HG02763 (cell line): ENCODE measurements around the gene WASHC2A.
"Not testable (repeated sequence)": the region's sequence is repeated elsewhere in the genome, so short reads cannot be mapped to it uniquely, and the experiment has no call there.

Experiments used
- ATAC-seq: cut with Tn5 transposase; IDR thresholded peaks from one replicate; pipeline ENCODE4 v1.9.1; 2021; ENCODE audit warnings: mild to moderate bottlenecking, moderate library complexity; ENCODE audit not compliant: unreplicated experiment

WASHC2A gene

GRCh38 chr10:50067546-50068351 lies at the start of gene WASHC2A:
Gene WASHC2A, plus strand, starts transcription at chr10:50067954. Its CDS starts 52 bp downstream, at chr10:50068006.
- ATAC-seq = peak; percentile 93

- not testable (repeated sequence) for ATAC-seq
Measured at GRCh38 chr10:50019279-50019678, 48.5 kb upstream of the WASHC2A start.

GRCh38 chr10:50020451-50021024 lies 47.2 kb upstream of the WASHC2A start:
- not testable (repeated sequence) for ATAC-seq

- ATAC-seq = no peak
Measured at GRCh38 chr10:50021646-50022045, 46.1 kb upstream of the WASHC2A start.

GRCh38 chr10:50024716-50025383 lies 42.9 kb upstream of the WASHC2A start:
- not testable (repeated sequence) for ATAC-seq

- ATAC-seq = no peak
Measured at GRCh38 chr10:50025627-50026026, 42.1 kb upstream of the WASHC2A start.

- no peak for ATAC-seq
Measured at GRCh38 chr10:50027195-50027594, 40.6 kb upstream of the WASHC2A start.

GRCh38 chr10:50033481-50033880 lies 34.3 kb upstream of the WASHC2A start:
- no peak for ATAC-seq

- ATAC-seq = not testable (repeated sequence)
Measured at GRCh38 chr10:50035337-50035736, 32.4 kb upstream of the WASHC2A start.

- ATAC-seq = no peak
Measured at GRCh38 chr10:50044941-50045664, 22.7 kb upstream of the WASHC2A start.

GRCh38 chr10:50046457-50046856 lies 21.3 kb upstream of the WASHC2A start:
- not testable (repeated sequence) for ATAC-seq

- not testable (repeated sequence) for ATAC-seq
Measured at GRCh38 chr10:50047594-50047993, 20.2 kb upstream of the WASHC2A start.

- peak; percentile 54 for ATAC-seq
Measured at GRCh38 chr10:50051995-50052660, 15.6 kb upstream of the WASHC2A start.

- ATAC-seq = not testable (repeated sequence)
Measured at GRCh38 chr10:50052778-50053376, 14.9 kb upstream of the WASHC2A start.

- not testable (repeated sequence) for ATAC-seq
Measured at GRCh38 chr10:50055494-50056292, 12.1 kb upstream of the WASHC2A start.

GRCh38 chr10:50056654-50057053 lies 11.1 kb upstream of the WASHC2A start:
- ATAC-seq = not testable (repeated sequence)

GRCh38 chr10:50058727-50059126 lies 9.0 kb upstream of the WASHC2A start:
- not testable (repeated sequence) for ATAC-seq

GRCh38 chr10:50059946-50060345 lies 7.8 kb upstream of the WASHC2A start:
- not testable (repeated sequence) for ATAC-seq

- ATAC-seq = not testable (repeated sequence)
Measured at GRCh38 chr10:50061548-50061947, 6.2 kb upstream of the WASHC2A start.
